ENCODE data around the gene CMC2.

Gene CMC2

GRCh38 chr16:80996688-80997138 is 10.0 kb downstream of the CMC2 start:
- CTCF ChIA-PET, result interaction anchor here (0.6 kb wide), 1 partner anchor 209 kb away, joined by 7 read pairs; no protein-coding TSS in a partner anchor
- H3K27ac ChIP-seq, result no peak overlapping the region
- TF ChIP-seq CTCF (conservative IDR thresholded peaks at IDR 0.05; ENCODE audit: low read depth), result no peak
- no peak for DNase-seq (ENCODE audit: low spot score)
- POLR2A ChIA-PET (ENCODE audit: low non-redundant PET), result no interaction called here

- ChIA-PET POLR2A (ENCODE audit: low non-redundant PET) (no interaction called here), CTCF (interaction anchor here (0.6 kb wide), 1 partner anchor 690 kb away, joined by 3 read pairs; no protein-coding TSS in a partner anchor)
- DNase-seq (ENCODE audit: low spot score), result no peak
- no peak for TF ChIP-seq CTCF (conservative IDR thresholded peaks at IDR 0.05; ENCODE audit: low read depth)
- peak overlapping the region; percentile 46; the same call in 1 of the 2 replicates for H3K27ac ChIP-seq
Measured at GRCh38 chr16:80994451-80994850, 12.2 kb downstream of the CMC2 start.

GRCh38 chr16:80993834-80994233 is 12.9 kb downstream of the CMC2 start:
- CTCF ChIA-PET, result interaction anchor here (0.6 to 1.0 kb wide), 2 partner anchors 11 to 102 kb away, joined by 3 to 4 read pairs; no protein-coding TSS in a partner anchor
- DNase-seq (ENCODE audit: low spot score), result no peak
- POLR2A ChIA-PET (ENCODE audit: low non-redundant PET), result no interaction called here
- H3K27ac ChIP-seq, result no peak overlapping the region
- TF ChIP-seq CTCF (conservative IDR thresholded peaks at IDR 0.05; ENCODE audit: low read depth), result no peak

GRCh38 chr16:80993307-80993706 is 13.4 kb downstream of the CMC2 start:
- ChIA-PET CTCF (interaction anchor here (0.6 to 1.0 kb wide), 2 partner anchors 11 to 101 kb away, joined by 3 to 4 read pairs; no protein-coding TSS in a partner anchor), POLR2A (ENCODE audit: low non-redundant PET) (no interaction called here)
- no peak for TF ChIP-seq CTCF (conservative IDR thresholded peaks at IDR 0.05; ENCODE audit: low read depth)
- H3K27ac ChIP-seq, result no peak overlapping the region
- peak; percentile 58 for DNase-seq (ENCODE audit: low spot score)

- no peak for TF ChIP-seq CTCF (conservative IDR thresholded peaks at IDR 0.05; ENCODE audit: low read depth)
- ChIA-PET POLR2A (ENCODE audit: low non-redundant PET) (no interaction called here), CTCF (no interaction called here)
- H3K27ac ChIP-seq, result no peak overlapping the region
- DNase-seq (ENCODE audit: low spot score), result no peak
Measured at GRCh38 chr16:80992676-80993293, 13.9 kb downstream of the CMC2 start.

- CTCF ChIA-PET, result no interaction called here
- H3K27ac ChIP-seq, result no peak overlapping the region
- no peak for TF ChIP-seq CTCF (conservative IDR thresholded peaks at IDR 0.05; ENCODE audit: low read depth)
- POLR2A ChIA-PET (ENCODE audit: low non-redundant PET), result no interaction called here
- no peak for DNase-seq (ENCODE audit: low spot score)
Measured at GRCh38 chr16:80991792-80992430, 14.8 kb downstream of the CMC2 start.

Measured in RWPE1 (cell line).